ENCODE data around the gene BATF. TPM values are rescaled to one million over a fixed set of nuclear protein-coding genes. Genes with fewer than 3 reads are reported as not detected.

The BATF gene
- total and polyA plus RNA-seq, 2 of the 8 experiments (the other 6 are each of a cell fraction or from before 2014, with no cell fraction given), result not detected

GRCh38 chr14:75476274-75476995 is 45.8 kb upstream of the BATF start:
- CTCF ChIA-PET (ENCODE audit: partially characterized antibody), result interaction anchor here (0.7 to 2.7 kb wide), 13 partner anchors 10 to 173 kb away, joined by 3 to 13 read pairs (median 4); no protein-coding TSS in a partner anchor
- peak overlapping the region; percentile 53; the same call in 1 of the 2 replicates for H2BK15ac ChIP-seq (ENCODE audit: low read length)
- no peak overlapping the region for H2AFZ ChIP-seq (ENCODE audit: low read length)
- H3K9me3 ChIP-seq (ENCODE audit: insufficient read depth in 2 of 2, low read depth in 1 of 2, low read length in 1 of 2), result no peaks in the 10 kb centered on the region
- DNase-seq (ENCODE audit: low read depth in 1 of 2, low spot score in 2 of 2) (no peak), FAIRE-seq (no peak)
- peak overlapping the region; percentile 51; the same call in 1 of the 2 replicates for H3K18ac ChIP-seq (ENCODE audit: extremely low read depth, low read length)
- H2BK120ac ChIP-seq (replicated peaks; ENCODE audit: low read depth, low read length), result no peak overlapping the region
- H3K27me3 ChIP-seq (replicated peaks in 1 of 4; ENCODE audit: control insufficient read depth in 3 of 4, extremely low read depth in 1 of 4, insufficient read depth in 3 of 4, low read length in 3 of 4), result 0 out of 7 replicates have a peak, but pooled peaks cover 0 to 2% (median 0%) of the 10 kb centered on the region in 4 experiments
- peak overlapping the region; percentile 25 for H4K91ac ChIP-seq (replicated peaks; ENCODE audit: insufficient read length, low read length)
- H3K79me1 ChIP-seq (ENCODE audit: low read depth, low read length), result no peaks in the 10 kb centered on the region
- H4K20me1 ChIP-seq (replicated peaks in 1 of 2; ENCODE audit: control insufficient read depth in 1 of 2, insufficient read depth in 2 of 2, low read length in 2 of 2), result no peaks in the 10 kb centered on the region
- H4K5ac ChIP-seq (ENCODE audit: insufficient read length, low read depth, low read length), result no peak overlapping the region
- peaks cover 0 to 10% (median 1%) of the 10 kb centered on the region in 4 experiments; a peak in 4 of 8 replicates for H3K36me3 ChIP-seq (ENCODE audit: control insufficient read depth in 2 of 4, insufficient read depth in 4 of 4, low read length in 3 of 4)
- H2AK5ac ChIP-seq (ENCODE audit: low read depth, low read length), result no peak overlapping the region
- WGBS, 2 experiments (ENCODE audit: extremely low coverage in 1 of 2, insufficient coverage in 1 of 2, insufficient read length in 1 of 2, insufficient replicate concordance in 2 of 2, low coverage in 1 of 2, low lambda C conversion rate in 2 of 2, missing lambda C conversion rate in 1 of 2), result 78% methylated on average over 11 of the region's 11 CpGs; no CpG with 5 or more reads in 1 of the 2 experiments
- POLR2A ChIA-PET (ENCODE audit: partially characterized antibody), result interaction anchor here (0.6 to 1.9 kb wide), 8 partner anchors 10 to 156 kb away, joined by 3 to 7 read pairs (median 4); partner anchors contain the start of gene JDP2
- H2BK20ac ChIP-seq (ENCODE audit: low read length), result no peak overlapping the region
- H3K23ac ChIP-seq (ENCODE audit: insufficient read length), result no peak overlapping the region
- no peak overlapping the region for H3K56ac ChIP-seq (replicated peaks; ENCODE audit: insufficient read length, low read depth, low read length)
- no peak overlapping the region for H4K8ac ChIP-seq (ENCODE audit: extremely low read depth, insufficient read depth, low read length)
- H3K23me2 ChIP-seq (ENCODE audit: low read depth, low read length), result no peaks in the 10 kb centered on the region
- no peak overlapping the region for H3K27ac ChIP-seq (ENCODE audit: low read depth, low read length)
- H3K14ac ChIP-seq (ENCODE audit: insufficient read length), result no peak overlapping the region
- H2BK12ac ChIP-seq (ENCODE audit: low read depth, low read length), result no peak overlapping the region
- no peak overlapping the region for H2BK5ac ChIP-seq (ENCODE audit: low read depth, low read length)
- H3K79me2 ChIP-seq (ENCODE audit: control insufficient read depth in 1 of 2, insufficient read depth in 2 of 2, low read length in 2 of 2), result no peaks in the 10 kb centered on the region
- H3K4me1 ChIP-seq (replicated peaks in 1 of 4; ENCODE audit: control insufficient read depth in 3 of 4, insufficient read depth in 4 of 4, low read length in 3 of 4), result peaks cover 5 to 15% (median 7%) of the 10 kb centered on the region in 4 experiments
- H3K4me2 ChIP-seq (ENCODE audit: insufficient read depth in 1 of 2, low read depth in 2 of 2, low read length in 2 of 2), result no peak overlapping the region
- no peak overlapping the region for H3K9ac ChIP-seq (replicated peaks in 1 of 4; ENCODE audit: extremely low read depth in 1 of 4, low read depth in 3 of 4, low read length in 3 of 4)
- no peak overlapping the region for H3K4me3 ChIP-seq (ENCODE audit: extremely low read depth in 1 of 4, insufficient read depth in 2 of 4, low read depth in 3 of 4, low read length in 4 of 4)
- H3K4ac ChIP-seq (replicated peaks; ENCODE audit: insufficient read length, low read depth, low read length), result no peak overlapping the region
- no peak for TF ChIP-seq NANOG (IDR thresholded peaks at IDR 0.05; ENCODE audit: insufficient read depth, low read depth, low read length, poor library complexity, severe bottlenecking)
- TF ChIP-seq MAX (IDR thresholded peaks at IDR 0.05), result 0 out of 2 replicates have a peak, but pooled peaks have one; percentile 33
- TF ChIP-seq TAF7 (optimal IDR thresholded peaks at IDR 0.05; ENCODE audit: borderline replicate concordance, low read depth, low read length), result no peak
- TF ChIP-seq CTCF (IDR thresholded peaks at IDR 0.05; ENCODE audit: control extremely low read depth in 1 of 3, insufficient read depth in 1 of 3, low read depth in 1 of 3, low read length in 3 of 3), result peak in 2 of 3 experiments; percentile 0 to 6; a peak in 2 of 4 replicates
- TF ChIP-seq CEBPB (IDR thresholded peaks at IDR 0.05; ENCODE audit: low read depth, low read length), result peak; percentile 83
- no peak for TF ChIP-seq CHD1 (IDR thresholded peaks at IDR 0.05; ENCODE audit: low read depth, low read length)
- peak; percentile 3 to 7; a peak in 1 of 4 replicates for TF ChIP-seq RAD21 (IDR thresholded peaks at IDR 0.05 in 1 of 2, conservative IDR thresholded peaks at IDR 0.05 in 1 of 2; ENCODE audit: low read depth in 2 of 2, low read length in 2 of 2)
- no peak for TF ChIP-seq NRF1 (IDR thresholded peaks at IDR 0.05; ENCODE audit: low read depth, low read length)

Data from H1 (cell line).